Fibroblast of skin of left biceps (primary cell): ENCODE results near the gene KDM7A.

ENCODE experiments used
- DNase-seq, 2 experiments: peaks; one replicate each; pipeline ENCODE4 v3.0.0-alpha.2; 2013; ENCODE audit warnings: low read depth in 2 of 2

KDM7A gene

GRCh38 chr7:140056431-140057142, 120.2 kb downstream of the KDM7A start:
- no peak for DNase-seq

DNA sequence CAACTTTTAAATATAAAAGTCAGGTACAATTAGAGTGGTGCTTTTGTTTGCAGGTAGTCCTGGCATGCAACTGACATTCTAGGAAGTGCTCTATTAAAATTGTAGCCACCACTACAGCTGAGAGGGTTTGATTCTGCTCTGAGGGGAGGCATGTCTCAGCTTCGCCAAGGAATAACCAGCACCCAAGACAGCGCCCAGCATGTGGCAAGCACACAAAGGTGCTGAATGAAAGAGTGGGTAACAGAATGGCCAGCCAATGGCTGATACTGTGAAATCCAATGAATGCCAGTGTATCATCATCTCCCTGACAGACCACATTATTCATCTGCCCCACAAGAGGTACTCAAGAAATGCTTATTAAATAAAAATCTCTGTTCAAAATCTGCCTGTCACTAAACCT, 121.0 kb downstream of the KDM7A start:
- no peak for DNase-seq

GRCh38 chr7:140054751-140055150, 122.0 kb downstream of the KDM7A start:
- DNase-seq = no peak

DNA sequence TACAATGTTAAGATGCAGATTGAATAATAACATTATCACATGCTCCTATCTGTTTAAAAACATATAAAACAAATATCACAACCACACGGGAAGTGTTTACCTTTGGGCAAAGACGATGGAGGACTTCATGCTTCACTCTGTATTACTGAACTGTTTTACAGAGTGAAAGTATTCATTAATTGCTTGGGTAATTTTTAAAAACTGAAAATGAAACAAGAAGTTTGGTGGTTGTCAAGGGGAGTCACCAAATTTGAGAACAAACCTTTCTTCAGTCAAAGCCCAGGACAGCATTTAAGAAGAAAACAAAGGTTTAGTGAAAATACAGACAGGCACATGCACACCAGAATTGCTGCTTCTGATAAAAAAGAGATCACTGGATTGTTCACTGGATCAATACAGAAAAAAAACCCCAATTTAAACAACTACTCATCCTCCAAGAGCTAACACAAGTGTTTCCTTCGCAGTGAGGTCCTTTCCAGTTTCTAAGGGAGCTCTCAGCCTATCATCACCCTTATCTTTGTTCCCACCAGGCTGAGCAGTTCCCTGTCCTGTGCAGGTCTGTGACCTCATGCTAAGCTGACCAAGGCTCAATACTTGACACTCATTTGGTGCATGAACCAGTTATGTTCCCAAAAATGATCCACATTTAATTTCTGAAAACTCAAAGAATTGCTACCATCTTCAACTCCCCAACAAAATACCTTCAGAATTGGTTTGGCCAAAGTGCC, 122.8 kb downstream of the KDM7A start:
- no peak for DNase-seq

DNA sequence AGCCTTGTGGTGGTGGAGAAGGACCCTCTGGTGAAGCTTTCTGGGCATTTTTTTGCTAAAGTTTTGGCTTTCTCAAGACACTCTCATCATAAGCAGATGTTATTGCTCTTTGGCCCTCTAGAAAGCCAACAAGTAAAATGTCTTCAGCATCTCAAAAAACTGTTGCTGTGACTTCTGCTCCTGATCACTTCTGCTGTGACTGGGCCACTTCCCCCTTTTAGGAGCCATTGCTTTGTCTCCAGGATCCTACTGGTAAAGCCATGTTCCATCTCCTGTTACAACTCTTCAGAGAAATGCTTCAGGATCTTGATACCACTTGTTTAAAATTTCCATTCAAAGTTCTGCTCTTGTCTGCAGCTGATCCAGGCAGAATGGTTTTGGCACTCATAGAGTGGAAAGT, 125.0 kb downstream of the KDM7A start:
- no peak for DNase-seq

- no peak for DNase-seq
Observed at GRCh38 chr7:140050100-140050499, 126.7 kb downstream of the KDM7A start.

DNA sequence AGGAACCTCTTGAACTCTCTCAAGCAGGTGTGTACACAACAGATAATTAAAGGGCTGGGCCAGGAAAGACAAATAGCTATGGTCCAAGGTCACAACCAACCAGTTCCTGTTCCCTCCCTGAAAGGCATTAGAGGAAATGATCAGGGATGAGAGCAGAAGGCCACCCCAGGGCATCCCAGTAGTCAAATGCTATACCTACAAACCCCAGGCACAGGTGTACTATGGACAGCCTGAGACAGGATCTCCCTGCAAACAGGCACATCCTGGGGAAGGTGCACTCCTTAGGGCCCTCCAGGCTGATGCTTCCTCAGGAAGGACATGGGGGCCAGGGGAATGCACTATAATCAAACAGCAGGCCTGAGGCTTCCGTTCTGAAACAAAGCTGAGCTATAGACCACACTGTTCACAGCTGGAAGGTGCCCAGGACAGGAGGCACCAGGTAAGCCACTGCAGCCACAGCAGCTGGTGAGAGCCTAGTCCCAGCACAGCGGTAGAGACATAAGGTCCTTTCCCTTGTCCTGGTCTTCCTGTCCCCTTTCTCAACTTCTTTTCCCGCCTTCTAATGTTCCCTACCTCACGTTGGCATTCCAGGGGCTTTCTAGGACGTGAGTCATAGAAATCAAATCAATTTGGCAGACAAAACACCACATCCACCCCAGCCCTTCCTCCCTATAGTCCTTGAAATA, 127.3 kb downstream of the KDM7A start:
- no peak for DNase-seq

DNA sequence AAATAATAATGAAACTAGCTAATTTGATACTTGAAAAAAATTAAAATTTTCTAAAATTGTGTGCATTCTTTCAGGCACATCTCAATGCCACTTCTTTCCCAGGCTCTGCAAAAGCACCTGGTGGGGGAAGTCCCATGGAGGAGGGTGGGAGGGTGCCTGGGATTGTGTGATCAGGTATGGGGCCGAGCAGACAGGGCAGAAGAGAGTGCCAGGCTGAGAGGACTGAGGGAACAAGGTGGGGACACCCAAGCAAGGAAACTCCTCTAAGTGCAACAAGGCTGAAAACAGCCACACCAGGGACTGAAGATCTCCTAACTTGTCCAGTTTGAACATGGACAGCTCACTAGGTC, 127.8 kb downstream of the KDM7A start:
- DNase-seq = no peak

GRCh38 chr7:140048138-140048537, 128.6 kb downstream of the KDM7A start:
- no peak for DNase-seq

GRCh38 chr7:140047197-140047596, 129.6 kb downstream of the KDM7A start:
- no peak for DNase-seq

DNA sequence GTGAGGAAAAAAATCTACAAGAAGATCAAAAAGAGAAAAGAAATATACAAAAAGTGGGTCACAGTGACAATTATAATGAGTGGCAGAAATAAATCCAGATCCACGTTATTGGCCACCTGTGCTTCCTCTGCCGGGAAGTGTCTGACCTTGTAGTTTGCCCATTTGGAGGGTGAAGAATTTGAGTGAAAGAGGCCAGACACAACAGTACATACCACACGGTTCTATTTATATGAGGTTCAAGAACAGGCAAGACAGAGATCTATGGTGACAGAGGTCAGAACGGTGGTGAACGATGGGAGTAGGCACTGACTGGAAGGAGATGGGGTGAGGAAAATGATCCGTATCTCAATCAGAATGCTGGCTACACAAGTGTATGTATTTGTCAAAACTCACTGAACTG, 131.1 kb downstream of the KDM7A start:
- no peak for DNase-seq

DNA sequence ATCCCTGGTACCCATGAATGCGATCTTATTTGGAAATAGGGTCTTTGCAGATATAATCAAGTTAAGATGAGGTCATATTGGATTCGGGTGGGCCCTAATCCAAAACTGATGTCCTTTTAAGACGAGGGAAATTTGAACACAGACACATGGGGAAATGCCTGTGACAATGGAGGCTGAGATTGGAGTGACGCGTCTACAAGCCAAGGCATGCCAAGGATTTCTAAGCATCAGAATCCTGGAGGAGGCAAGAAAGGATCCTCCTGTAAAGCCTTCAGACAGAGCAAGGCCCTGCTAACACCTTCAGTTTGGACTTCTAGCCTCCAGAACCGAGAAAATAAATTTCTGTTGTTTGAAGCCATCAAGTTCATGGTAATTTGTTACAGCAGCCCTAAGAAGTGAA, 132.5 kb downstream of the KDM7A start:
- no peak for DNase-seq

- DNase-seq = no peak
Observed at GRCh38 chr7:140042386-140042670, 134.5 kb downstream of the KDM7A start.

DNA sequence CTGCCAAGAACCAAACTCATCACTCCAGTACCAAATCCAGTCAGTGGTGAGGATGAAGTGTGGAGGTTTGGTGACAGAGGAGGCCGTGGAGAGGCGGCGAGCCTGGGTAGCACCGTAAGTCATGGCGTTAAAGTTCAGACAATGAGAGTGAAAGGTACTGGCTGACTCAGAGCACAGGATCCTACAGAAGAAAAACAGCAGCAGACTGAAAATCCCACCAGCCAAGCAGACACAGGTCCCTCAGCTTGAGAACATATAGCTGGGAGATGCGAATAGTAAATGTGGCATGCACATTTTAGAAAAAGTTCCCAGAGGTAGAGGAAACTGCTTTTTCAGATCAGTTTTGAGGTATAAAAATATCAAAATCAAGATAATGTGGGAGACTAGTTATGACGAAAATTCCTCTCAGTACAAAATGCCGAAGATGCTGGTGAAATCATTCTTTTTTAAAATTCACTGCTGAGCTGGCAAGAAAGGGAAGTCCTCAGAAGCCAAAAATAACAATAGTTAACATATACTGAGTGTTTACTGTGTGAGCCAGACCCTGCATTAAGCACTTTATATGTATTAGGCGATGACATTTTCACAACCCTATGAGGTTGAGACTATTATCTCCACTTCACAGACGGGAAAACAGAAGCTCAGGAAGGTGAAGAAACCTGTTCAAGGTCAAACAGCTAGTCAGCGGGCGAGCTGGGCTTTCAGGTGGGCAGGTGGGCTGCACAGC, 135.0 kb downstream of the KDM7A start:
- DNase-seq = peak; percentile 31 to 40

DNA sequence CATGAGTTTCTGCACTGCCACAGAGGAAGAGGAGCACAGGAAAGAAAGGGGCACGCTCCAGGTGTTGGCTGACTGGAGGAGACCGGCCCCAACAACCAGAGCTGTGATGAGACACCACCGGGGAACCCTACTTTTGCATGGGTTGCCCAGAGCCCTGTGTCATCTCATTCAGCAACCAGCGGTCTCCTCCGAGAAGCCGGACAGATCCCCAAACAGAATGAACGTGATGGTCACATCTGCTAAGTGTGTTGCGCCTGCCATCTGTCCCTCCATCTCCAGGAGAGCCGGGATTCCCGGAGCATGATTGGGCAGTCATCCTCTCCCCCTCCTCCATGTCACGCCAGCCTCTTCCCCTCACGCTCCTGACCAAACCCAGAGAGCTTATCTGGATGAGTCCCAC, 136.9 kb downstream of the KDM7A start:
- no peak for DNase-seq

DNA sequence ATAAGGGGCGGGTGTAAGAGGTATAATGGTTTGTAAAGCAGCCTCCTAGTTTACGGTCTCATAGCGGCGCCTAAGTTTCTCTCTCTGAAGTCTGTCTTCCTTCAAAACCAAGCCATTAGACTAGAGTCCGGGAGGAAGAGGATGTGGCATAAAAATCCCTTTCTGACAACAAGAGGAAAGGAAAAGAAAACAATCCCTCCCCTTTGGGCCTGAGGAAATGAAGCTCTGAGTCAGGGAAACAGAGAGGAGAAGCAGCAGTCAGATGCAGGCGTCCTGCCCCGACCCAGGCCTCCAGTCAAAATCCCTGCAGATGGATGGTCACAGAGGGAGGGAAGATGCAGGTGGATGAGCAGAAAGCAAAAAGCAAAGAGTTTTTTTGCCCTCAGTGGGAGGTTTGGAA, 137.7 kb downstream of the KDM7A start:
- DNase-seq = no peak

DNA sequence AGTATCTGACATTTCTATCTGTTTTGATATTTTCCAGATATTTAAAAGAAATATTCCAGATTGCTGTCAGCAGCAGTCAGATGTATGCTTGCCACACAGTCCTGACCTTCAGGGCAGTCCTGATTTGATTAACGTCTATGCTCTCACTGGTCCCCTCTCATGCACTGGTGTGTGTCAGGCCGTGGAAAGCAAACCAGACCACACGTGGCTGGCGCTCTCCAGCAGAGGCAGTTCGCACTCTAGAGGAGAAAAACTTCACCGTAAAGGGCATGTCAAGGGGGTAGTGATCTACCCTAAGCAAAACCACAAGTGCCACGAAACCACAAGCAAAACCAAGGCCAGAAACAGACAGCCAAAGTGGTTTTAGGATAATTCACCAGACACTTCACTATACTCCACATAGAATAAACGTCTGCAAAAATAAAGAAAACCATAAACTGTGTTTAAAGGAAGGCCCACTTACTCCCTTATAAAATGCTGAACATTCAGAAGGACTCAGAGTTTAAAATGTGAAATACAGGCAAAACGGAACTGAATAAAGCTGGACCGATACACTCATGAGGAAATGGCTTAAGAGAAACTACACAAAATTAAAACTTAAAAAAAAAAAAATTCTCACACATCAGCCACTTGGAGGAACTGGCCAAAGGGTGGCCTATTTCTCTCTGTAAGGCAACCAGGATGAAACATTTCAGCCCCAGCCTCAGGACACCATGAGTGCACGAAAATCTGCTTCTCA, 140.4 kb downstream of the KDM7A start:
- DNase-seq = no peak

GRCh38 chr7:140035400-140036223, 141.2 kb downstream of the KDM7A start:
- DNase-seq = peak; percentile 18 to 21
